ENCODE results near the gene RADX. TPM values are rescaled to one million over a fixed set of nuclear protein-coding genes. Genes with fewer than 3 reads are reported as not detected.

Gene RADX
- polyA plus RNA-seq, 3 donors = 0.05 TPM; not detected in 2

DNA sequence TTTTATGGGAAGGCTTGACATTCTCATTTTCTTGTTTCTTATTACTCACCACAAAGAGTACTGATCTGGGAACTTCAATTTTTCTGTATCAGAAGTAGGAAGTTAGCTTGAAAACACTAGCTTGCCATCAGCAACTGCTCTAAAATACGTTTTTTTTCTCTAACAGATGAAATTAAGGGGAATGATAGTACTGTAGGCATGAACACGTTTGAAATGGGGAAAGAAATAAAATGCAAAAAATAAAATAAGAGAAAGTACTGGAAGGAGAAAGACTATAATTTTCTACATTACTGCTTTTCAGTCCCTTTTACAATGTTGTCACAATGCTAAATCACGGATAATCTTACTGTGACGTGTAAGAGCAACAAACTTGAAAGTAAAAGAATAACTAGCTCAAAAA is 1.5 kb downstream of the RADX start:
- Histone ChIP-seq H3K79me2 (ENCODE audit: insufficient read depth, low read length) (no peaks in the 10 kb centered on the region), H3K4me1 (ENCODE audit: control insufficient read depth in 1 of 2, insufficient read depth in 2 of 2, low read length in 2 of 2) (peaks cover 11 to 15% of the 10 kb centered on the region in 2 donors), H3K36me3 (replicated peaks in 1 of 2; ENCODE audit: control insufficient read depth in 1 of 2, insufficient read depth in 2 of 2, low read length in 2 of 2) (no peaks in the 10 kb centered on the region), H3K4me2 (replicated peaks; ENCODE audit: extremely low read depth, low read length, poor library complexity, severe bottlenecking) (peak overlapping the region; percentile 69), H3K27ac (ENCODE audit: low read depth in 1 of 2, low read length in 2 of 2) (no peak overlapping the region), H3K9me3 (replicated peaks in 1 of 2; ENCODE audit: control insufficient read depth in 1 of 2, insufficient read depth in 1 of 2, low read length in 2 of 2) (no peaks in the 10 kb centered on the region), H4K20me1 (ENCODE audit: insufficient read depth, low read length) (no peaks in the 10 kb centered on the region), H3K4me3 (replicated peaks in 1 of 3; ENCODE audit: low read depth in 2 of 3, low read length in 3 of 3) (peak overlapping the region in 1 of 3 experiments; percentile 73), H3K9ac (ENCODE audit: insufficient read depth, low read length, poor library complexity, severe bottlenecking) (no peak overlapping the region), H2AFZ (ENCODE audit: insufficient read depth, low read depth, low read length, poor library complexity, severe bottlenecking) (peak overlapping the region; percentile 75), H3K27me3 (ENCODE audit: control insufficient read depth in 2 of 2, insufficient read depth in 2 of 2, low read length in 2 of 2) (peaks cover 0 to 2% of the 10 kb centered on the region in 2 donors)
- no peak for DNase-seq
- TF ChIP-seq, protein P1, sequence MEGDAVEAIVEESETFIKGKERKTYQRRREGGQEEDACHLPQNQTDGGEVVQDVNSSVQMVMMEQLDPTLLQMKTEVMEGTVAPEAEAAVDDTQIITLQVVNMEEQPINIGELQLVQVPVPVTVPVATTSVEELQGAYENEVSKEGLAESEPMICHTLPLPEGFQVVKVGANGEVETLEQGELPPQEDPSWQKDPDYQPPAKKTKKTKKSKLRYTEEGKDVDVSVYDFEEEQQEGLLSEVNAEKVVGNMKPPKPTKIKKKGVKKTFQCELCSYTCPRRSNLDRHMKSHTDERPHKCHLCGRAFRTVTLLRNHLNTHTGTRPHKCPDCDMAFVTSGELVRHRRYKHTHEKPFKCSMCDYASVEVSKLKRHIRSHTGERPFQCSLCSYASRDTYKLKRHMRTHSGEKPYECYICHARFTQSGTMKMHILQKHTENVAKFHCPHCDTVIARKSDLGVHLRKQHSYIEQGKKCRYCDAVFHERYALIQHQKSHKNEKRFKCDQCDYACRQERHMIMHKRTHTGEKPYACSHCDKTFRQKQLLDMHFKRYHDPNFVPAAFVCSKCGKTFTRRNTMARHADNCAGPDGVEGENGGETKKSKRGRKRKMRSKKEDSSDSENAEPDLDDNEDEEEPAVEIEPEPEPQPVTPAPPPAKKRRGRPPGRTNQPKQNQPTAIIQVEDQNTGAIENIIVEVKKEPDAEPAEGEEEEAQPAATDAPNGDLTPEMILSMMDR (IDR thresholded peaks at IDR 0.05) = no peak
- Mint-ChIP-seq H3K4me3 (peak overlapping the region in 1 of 2 donors; percentile 92), H3K27ac (no peak overlapping the region), H3K4me1 (peaks cover 22% of the 10 kb centered on the region), H3K27me3 (ENCODE audit: low read depth in 3 of 3) (peaks cover 2 to 10% (median 8%) of the 10 kb centered on the region in 3 donors), H3K9me3 (peaks cover 0 to 7% (median 0%) of the 10 kb centered on the region in 7 donors), H3K36me3 (no peaks in the 10 kb centered on the region)
- intact Hi-C loops (cut with micrococcal nuclease) = no loop called here
- no CpG with 5 or more reads among the region's 4 CpGs for WGBS (ENCODE audit: insufficient coverage)

DNA sequence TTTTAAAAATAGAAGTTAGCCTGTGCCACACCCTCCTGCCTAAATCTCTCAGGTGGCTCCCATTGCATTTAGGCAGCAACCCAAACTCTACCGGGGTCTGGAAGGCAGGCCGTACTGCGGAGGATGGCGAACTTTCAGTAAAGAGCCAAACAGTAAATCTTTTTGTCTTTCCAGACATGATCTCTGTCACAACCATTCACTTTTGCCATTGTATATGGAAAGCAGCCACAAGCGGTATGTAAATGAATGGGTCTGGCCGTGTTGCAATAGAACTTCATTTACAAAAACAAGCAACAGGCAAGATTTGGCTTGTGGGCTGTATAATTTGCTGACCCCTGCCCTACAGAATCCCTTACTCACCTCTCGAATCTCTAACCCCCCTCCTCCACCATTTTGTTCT is 3.3 kb downstream of the RADX start:
- H3K79me2 ChIP-seq (ENCODE audit: insufficient read depth, low read length) = no peaks in the 10 kb centered on the region
- no peak overlapping the region for H3K9ac ChIP-seq (ENCODE audit: insufficient read depth, low read length, poor library complexity, severe bottlenecking)
- no peaks in the 10 kb centered on the region for H4K20me1 ChIP-seq (ENCODE audit: insufficient read depth, low read length)
- Mint-ChIP-seq H3K27me3 (ENCODE audit: low read depth in 3 of 3) (peaks cover 2 to 8% (median 8%) of the 10 kb centered on the region in 3 donors), H3K9me3 (peaks cover 0 to 7% (median 0%) of the 10 kb centered on the region in 7 donors), H3K36me3 (no peaks in the 10 kb centered on the region), H3K4me1 (peaks cover 22% of the 10 kb centered on the region), H3K4me3 (no peak overlapping the region), H3K27ac (no peak overlapping the region)
- H3K27me3 ChIP-seq (ENCODE audit: control insufficient read depth in 2 of 2, insufficient read depth in 2 of 2, low read length in 2 of 2) = peaks cover 0 to 2% of the 10 kb centered on the region in 2 donors
- H3K9me3 ChIP-seq (replicated peaks in 1 of 2; ENCODE audit: control insufficient read depth in 1 of 2, insufficient read depth in 1 of 2, low read length in 2 of 2) = no peaks in the 10 kb centered on the region
- H3K36me3 ChIP-seq (replicated peaks in 1 of 2; ENCODE audit: control insufficient read depth in 1 of 2, insufficient read depth in 2 of 2, low read length in 2 of 2) = no peaks in the 10 kb centered on the region
- H3K4me3 ChIP-seq (replicated peaks in 1 of 3; ENCODE audit: low read depth in 2 of 3, low read length in 3 of 3) = no peak overlapping the region
- peaks cover 11 to 15% of the 10 kb centered on the region in 2 donors for H3K4me1 ChIP-seq (ENCODE audit: control insufficient read depth in 1 of 2, insufficient read depth in 2 of 2, low read length in 2 of 2)
- intact Hi-C loops (cut with micrococcal nuclease) = no loop called here
- no peak for DNase-seq
- no CpG with 5 or more reads among the region's 7 CpGs for whole genome bisulfite sequencing (ENCODE audit: insufficient coverage)
- TF ChIP-seq, protein P1 (IDR thresholded peaks at IDR 0.05) = no peak
- no peak overlapping the region for H2AFZ ChIP-seq (ENCODE audit: insufficient read depth, low read depth, low read length, poor library complexity, severe bottlenecking)
- H3K4me2 ChIP-seq (replicated peaks; ENCODE audit: extremely low read depth, low read length, poor library complexity, severe bottlenecking) = no peak overlapping the region
- no peak overlapping the region for H3K27ac ChIP-seq (ENCODE audit: low read depth in 1 of 2, low read length in 2 of 2)

Measured in CD14-positive monocyte (primary cell).